Endothelial cell of umbilical vein (primary cell): ENCODE data around the gene ZNF763.

ENCODE experiments used
- CTCF ChIP-seq, 2 donors: IDR thresholded peaks; 1 replicate in 1 of 2; 2 replicates in 1 of 2; pipeline ENCODE4 v1.5.1; 2011; ENCODE audit warnings: low read length in 2 of 2, mild to moderate bottlenecking in 2 of 2, moderate library complexity in 2 of 2, control low read depth in 1 of 2, inconsistent platforms in 1 of 2, low read depth in 1 of 2; ENCODE audit not compliant: insufficient read depth in 1 of 2; ENCODE audit errors: extremely low read depth in 1 of 2
- EZH2 ChIP-seq: IDR thresholded peaks from 2 replicates; pipeline ENCODE4 v1.6.1; 2012; ENCODE audit warnings: borderline replicate concordance, low read depth, mild to moderate bottlenecking, moderate library complexity, low read length, inconsistent platforms; ENCODE audit not compliant: severe bottlenecking
- FOS ChIP-seq: IDR thresholded peaks from 2 replicates; pipeline ENCODE4 v1.6.1; 2011; ENCODE audit warnings: mild to moderate bottlenecking, low read length, moderate library complexity, borderline replicate concordance; ENCODE audit not compliant: insufficient read depth
- JUN ChIP-seq: IDR thresholded peaks from 2 replicates; pipeline ENCODE4 v1.6.1; 2011; ENCODE audit warnings: borderline replicate concordance, low read depth; ENCODE audit not compliant: insufficient read length, insufficient read depth
- MAX ChIP-seq: IDR thresholded peaks from 2 replicates; pipeline ENCODE4 v1.6.1; 2011; ENCODE audit not compliant: insufficient read depth, insufficient read length
- POLR2A ChIP-seq: IDR thresholded peaks from 2 replicates; pipeline ENCODE4 v1.6.1; 2012; ENCODE audit warnings: low read depth, mild to moderate bottlenecking, control low read depth, low read length
- POLR2AphosphoS5 ChIP-seq: IDR thresholded peaks from 2 replicates; pipeline ENCODE4 v1.6.1; 2012; ENCODE audit warnings: low read depth, mild to moderate bottlenecking, control low read depth, low read length, moderate library complexity; ENCODE audit not compliant: insufficient read depth

- TF ChIP-seq CTCF (IDR thresholded peaks at IDR 0.05; ENCODE audit: extremely low read depth in 1 of 2, insufficient read depth in 1 of 2, low read depth in 1 of 2, low read length in 2 of 2): no peak
- TF ChIP-seq JUN: no peak
- no peak for TF ChIP-seq MAX
- TF ChIP-seq POLR2A: no peak
- no peak for TF ChIP-seq POLR2AphosphoS5
- TF ChIP-seq EZH2: no peak
- TF ChIP-seq FOS: no peak
Measured at GRCh38 chr19:11978492-11979100, 13.8 kb downstream of the ZNF763 start.
